Breast epithelium (tissue), 4 donors: ENCODE results near the gene PPP4R4. TPM values are rescaled to one million over a fixed set of nuclear protein-coding genes. Genes with fewer than 3 reads are reported as not detected.

Experiments
- DNase-seq, 2 donors: peaks; one replicate each; pipeline ENCODE4 v3.0.0-alpha.2; 2019; ENCODE audit warnings: low spot score in 2 of 2
- H3K27ac ChIP-seq, 2 donors: fragments of 200-600 bp; sonication (generic) in 1 of 2; one replicate each; pipeline ENCODE4 v1.5.1; 2016 to 2019; ENCODE audit warnings: mild to moderate bottlenecking in 1 of 2
- H3K27me3 ChIP-seq, 2 donors: fragments of 200-600 bp; sonication (generic) in 1 of 2; one replicate each; pipeline versions ENCODE4 v1.5.1 to v1.6.0; 2017 to 2019; ENCODE audit warnings: control low read depth in 1 of 2, mild to moderate bottlenecking in 1 of 2
- H3K36me3 ChIP-seq: fragments of 200-600 bp; one replicate; pipeline ENCODE4 v1.5.1; 2019
- H3K4me1 ChIP-seq, 2 donors: fragments of 200-600 bp; sonication (generic); one replicate each; pipeline ENCODE4 v1.5.1; 2016 to 2019; ENCODE audit warnings: control low read depth in 1 of 2
- H3K4me3 ChIP-seq, 3 donors: fragments of 200-600 bp; sonication (generic); 1 replicate in 2 of 3; 2 replicates in 1 of 3; pipeline ENCODE4 v1.5.1; 2016 to 2019; ENCODE audit warnings: mild to moderate bottlenecking in 3 of 3, moderate library complexity in 2 of 3
- H3K9me3 ChIP-seq, 2 donors: fragments of 200-600 bp; sonication (generic) in 1 of 2; one replicate each; pipeline ENCODE4 v1.5.1; 2016 to 2019; ENCODE audit warnings: control low read depth in 1 of 2
- POLR2A ChIP-seq: fragments of 450-650 bp; IDR thresholded peaks from one replicate; pipeline ENCODE4 v1.6.1; 2016; ENCODE audit warnings: antibody characterized with exemption, mild to moderate bottlenecking, moderate library complexity
- POLR2AphosphoS5 ChIP-seq, 3 donors: sonication (generic); formaldehyde crosslinking; IDR thresholded peaks; one replicate each; pipeline ENCODE4 v1.6.1; 2017; ENCODE audit warnings: antibody characterized with exemption in 3 of 3
- intact Hi-C: fragments of 100-400 bp; cut with DNase I; formaldehyde crosslinking; loops from one replicate; pipeline ENCODE4 v1.15.1; 2023; ENCODE audit warnings: low total_unique reads
- total RNA-seq, 3 donors: library from RNA; depleted of rRNA; stranded (reverse); fragments of >200 nt; gene quantifications; one replicate each; pipeline ENCODE4 v1.1.0, GENCODE V29; 2016
- TF ChIP-seq, protein P1 (sequence below), 3 donors: fragments of 450-650 bp; IDR thresholded peaks; one replicate each; pipeline ENCODE4 v1.5.1; 2016 to 2017; ENCODE audit warnings: antibody characterized with exemption in 3 of 3, mild to moderate bottlenecking in 3 of 3, moderate library complexity in 3 of 3

Gene PPP4R4
- total RNA-seq, 3 donors from 2014 or later, result 0.48 to 7.9 (median 7.2) TPM

DNA sequence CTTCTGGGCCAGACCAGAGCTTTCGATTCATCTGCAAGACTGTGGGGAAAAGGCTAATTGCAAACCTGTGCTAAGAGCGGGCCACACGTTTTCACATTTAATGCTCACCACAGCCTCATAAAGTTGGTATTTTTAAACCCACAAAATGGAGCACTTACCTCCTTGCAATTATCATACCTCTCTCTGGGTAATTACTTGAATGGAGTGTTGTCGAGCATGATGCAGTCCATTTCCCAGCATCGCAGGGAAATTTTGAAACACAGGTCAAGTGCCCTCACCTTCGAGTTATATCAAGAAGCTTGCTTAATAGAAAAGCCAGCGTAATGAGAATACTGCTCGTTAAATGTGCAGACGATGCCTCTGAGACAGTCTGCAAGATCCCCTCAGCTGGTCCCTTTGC is 35.9 kb upstream of the PPP4R4 start:
- Histone ChIP-seq H3K27ac (no peak overlapping the region), H3K27me3 (no peaks in the 10 kb centered on the region), H3K36me3 (no peaks in the 10 kb centered on the region), H3K4me3 (no peak overlapping the region), H3K4me1 (no peaks in the 10 kb centered on the region), H3K9me3 (peaks cover 0 to 5% of the 10 kb centered on the region in 2 donors)
- DNase-seq, result no peak
- TF ChIP-seq, protein P1, sequence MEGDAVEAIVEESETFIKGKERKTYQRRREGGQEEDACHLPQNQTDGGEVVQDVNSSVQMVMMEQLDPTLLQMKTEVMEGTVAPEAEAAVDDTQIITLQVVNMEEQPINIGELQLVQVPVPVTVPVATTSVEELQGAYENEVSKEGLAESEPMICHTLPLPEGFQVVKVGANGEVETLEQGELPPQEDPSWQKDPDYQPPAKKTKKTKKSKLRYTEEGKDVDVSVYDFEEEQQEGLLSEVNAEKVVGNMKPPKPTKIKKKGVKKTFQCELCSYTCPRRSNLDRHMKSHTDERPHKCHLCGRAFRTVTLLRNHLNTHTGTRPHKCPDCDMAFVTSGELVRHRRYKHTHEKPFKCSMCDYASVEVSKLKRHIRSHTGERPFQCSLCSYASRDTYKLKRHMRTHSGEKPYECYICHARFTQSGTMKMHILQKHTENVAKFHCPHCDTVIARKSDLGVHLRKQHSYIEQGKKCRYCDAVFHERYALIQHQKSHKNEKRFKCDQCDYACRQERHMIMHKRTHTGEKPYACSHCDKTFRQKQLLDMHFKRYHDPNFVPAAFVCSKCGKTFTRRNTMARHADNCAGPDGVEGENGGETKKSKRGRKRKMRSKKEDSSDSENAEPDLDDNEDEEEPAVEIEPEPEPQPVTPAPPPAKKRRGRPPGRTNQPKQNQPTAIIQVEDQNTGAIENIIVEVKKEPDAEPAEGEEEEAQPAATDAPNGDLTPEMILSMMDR (IDR thresholded peaks at IDR 0.05), result no peak
- no peak for TF ChIP-seq POLR2A
- no peak for TF ChIP-seq POLR2AphosphoS5 (IDR thresholded peaks at IDR 0.05)
- intact Hi-C loops, result no loop called here

DNA sequence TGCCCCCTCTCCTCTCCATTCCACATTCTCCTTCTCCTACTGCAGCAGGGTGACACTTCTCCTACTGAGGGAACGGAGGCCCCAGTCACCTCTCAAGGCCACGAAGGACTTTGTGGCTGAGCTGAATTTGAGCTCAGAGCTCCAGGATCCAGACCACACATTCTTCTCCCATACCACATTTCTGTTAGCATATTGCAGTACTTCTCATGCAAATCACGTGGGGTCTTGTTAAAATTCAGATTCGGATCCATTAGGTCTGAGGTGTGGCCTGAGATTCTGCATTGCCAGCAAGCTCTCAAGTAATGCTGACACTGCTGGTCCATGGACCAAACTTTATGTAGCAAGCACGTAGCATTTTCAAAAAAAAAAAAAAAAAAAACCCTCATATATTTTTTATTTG is 35.1 kb upstream of the PPP4R4 start:
- Histone ChIP-seq H3K4me3 (no peak overlapping the region), H3K27me3 (no peaks in the 10 kb centered on the region), H3K27ac (no peak overlapping the region), H3K36me3 (no peaks in the 10 kb centered on the region), H3K4me1 (no peaks in the 10 kb centered on the region), H3K9me3 (peaks cover 0 to 5% of the 10 kb centered on the region in 2 donors)
- intact Hi-C loops, result no loop called here
- TF ChIP-seq POLR2AphosphoS5 (IDR thresholded peaks at IDR 0.05), result no peak
- DNase-seq, result no peak

DNA sequence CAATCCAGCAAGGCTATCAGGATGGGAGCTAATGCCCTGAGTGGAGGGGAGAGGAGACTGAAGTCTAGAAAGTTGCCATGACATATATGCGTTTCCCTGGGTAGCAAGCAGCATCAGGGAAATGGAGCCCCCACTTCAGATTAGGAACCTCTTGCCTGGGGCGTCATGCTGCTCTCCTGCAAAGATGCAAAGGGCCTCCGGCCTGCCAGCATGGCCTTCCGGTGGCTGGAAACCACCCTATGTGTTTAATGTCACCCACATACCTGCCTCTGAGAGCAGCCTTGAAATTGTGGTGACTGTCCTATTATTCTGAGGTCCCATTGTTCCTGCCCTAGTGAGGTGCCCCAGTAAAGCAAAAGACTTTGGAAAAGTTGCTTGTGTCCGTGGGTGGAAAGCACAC is 34.7 kb upstream of the PPP4R4 start:
- intact Hi-C loops, result no loop called here

DNA sequence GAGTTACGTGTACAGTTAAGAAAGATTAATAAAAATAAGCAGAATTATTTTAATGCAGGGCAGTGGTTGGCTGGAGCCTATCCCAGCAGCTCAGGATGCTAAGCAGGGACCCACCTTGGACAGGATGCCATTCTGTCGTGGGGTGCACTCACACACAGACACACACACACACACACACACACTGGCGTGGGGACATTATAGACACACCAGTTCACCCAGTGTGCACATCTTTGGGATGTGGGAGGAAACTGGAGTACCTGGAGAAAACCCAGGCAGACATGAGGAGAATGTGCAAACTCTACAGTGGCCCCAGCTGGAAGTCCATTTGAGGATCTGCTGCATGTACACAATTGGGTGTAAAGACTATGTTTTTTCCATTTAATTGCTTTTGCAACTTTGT is 31.9 kb upstream of the PPP4R4 start:
- no peaks in the 10 kb centered on the region for H3K27me3 ChIP-seq
- TF ChIP-seq POLR2A (no peak), POLR2AphosphoS5 (IDR thresholded peaks at IDR 0.05) (no peak)
- TF ChIP-seq, protein P1 (IDR thresholded peaks at IDR 0.05), result no peak
- H3K9me3 ChIP-seq, result no peaks in the 10 kb centered on the region
- H3K4me3 ChIP-seq, result no peak overlapping the region
- no peak for DNase-seq
- H3K36me3 ChIP-seq, result no peaks in the 10 kb centered on the region
- H3K27ac ChIP-seq, result no peak overlapping the region
- no peaks in the 10 kb centered on the region for H3K4me1 ChIP-seq
- intact Hi-C loops, result no loop called here

More for the DNA sequence above, 34.7 kb upstream of the PPP4R4 start:
- no peak for TF ChIP-seq POLR2A
- TF ChIP-seq POLR2AphosphoS5 (IDR thresholded peaks at IDR 0.05), result no peak
- TF ChIP-seq, protein P1 (IDR thresholded peaks at IDR 0.05), result no peak
- Histone ChIP-seq H3K36me3 (no peaks in the 10 kb centered on the region), H3K4me3 (no peak overlapping the region), H3K9me3 (peaks cover 0 to 5% of the 10 kb centered on the region in 2 donors), H3K27me3 (no peaks in the 10 kb centered on the region), H3K27ac (no peak overlapping the region), H3K4me1 (no peaks in the 10 kb centered on the region)
- DNase-seq, result no peak

DNA sequence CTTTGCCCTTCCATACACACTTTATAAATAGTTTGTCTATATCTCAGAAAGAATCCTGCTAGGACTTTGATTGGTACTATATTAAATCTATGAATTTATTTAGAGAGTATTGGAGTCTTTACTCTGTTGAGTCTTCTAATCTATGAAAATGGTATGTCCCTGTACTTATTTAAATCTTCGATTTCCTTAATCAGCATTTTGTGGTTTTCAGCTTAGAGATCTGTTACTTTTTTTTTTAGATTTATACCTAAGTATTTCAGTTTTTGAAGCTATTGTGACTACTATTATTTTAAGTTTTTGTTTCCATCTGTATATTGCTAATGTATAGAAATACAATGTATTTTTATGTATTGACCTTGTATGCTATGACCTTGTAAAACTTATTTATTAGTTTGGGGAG is 31.3 kb upstream of the PPP4R4 start:
- DNase-seq, result no peak
- intact Hi-C loops, result no loop called here
- H3K4me3 ChIP-seq, result no peak overlapping the region
- TF ChIP-seq POLR2AphosphoS5 (IDR thresholded peaks at IDR 0.05) (no peak), POLR2A (no peak)
- TF ChIP-seq, protein P1 (IDR thresholded peaks at IDR 0.05), result no peak
- no peaks in the 10 kb centered on the region for H3K27me3 ChIP-seq
- no peaks in the 10 kb centered on the region for H3K4me1 ChIP-seq
- no peak overlapping the region for H3K27ac ChIP-seq
- H3K9me3 ChIP-seq, result no peaks in the 10 kb centered on the region
- H3K36me3 ChIP-seq, result no peaks in the 10 kb centered on the region

DNA sequence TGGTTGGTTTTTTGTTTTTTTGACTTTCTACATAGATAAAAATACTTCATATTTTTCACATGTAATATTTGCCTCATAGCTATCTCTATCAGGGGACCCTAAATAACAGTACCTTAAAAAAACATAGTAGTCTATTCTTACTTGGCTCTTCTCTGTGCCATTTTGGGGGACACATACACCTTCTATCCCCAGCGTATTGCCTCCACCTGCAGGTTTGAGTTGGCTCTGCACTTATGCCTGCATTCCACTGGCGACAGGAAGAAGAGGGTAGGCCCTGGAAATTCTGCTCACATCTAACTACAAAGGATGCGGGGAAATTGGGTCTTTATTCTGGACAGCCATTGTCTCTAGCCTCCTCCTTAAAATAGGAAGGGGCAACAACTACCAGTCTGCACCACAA is 30.9 kb upstream of the PPP4R4 start:
- H3K27me3 ChIP-seq, result no peaks in the 10 kb centered on the region

More for the DNA sequence above, 30.9 kb upstream of the PPP4R4 start:
- Histone ChIP-seq H3K36me3 (no peaks in the 10 kb centered on the region), H3K27ac (no peak overlapping the region), H3K4me3 (no peak overlapping the region), H3K9me3 (no peaks in the 10 kb centered on the region), H3K4me1 (no peaks in the 10 kb centered on the region)
- intact Hi-C loops, result no loop called here
- TF ChIP-seq POLR2AphosphoS5 (IDR thresholded peaks at IDR 0.05) (no peak), POLR2A (no peak)
- TF ChIP-seq, protein P1 (IDR thresholded peaks at IDR 0.05), result no peak
- DNase-seq, result no peak
